ENCODE measurements around the gene KPNA6. TPM values are rescaled to one million over a fixed set of nuclear protein-coding genes. Genes with fewer than 3 reads are reported as not detected.

KPNA6 gene
- total and polyA plus RNA-seq, 9 of the 15 experiments (the other 6 are each of a cell fraction or from before 2014, with no cell fraction given), result 20.1 to 54.6 (median 32.2) TPM

GRCh38 chr1:32215629-32216480 is 108.0 kb downstream of the KPNA6 start (continued):
- TF ChIP-seq CTCFL (IDR thresholded peaks at IDR 0.05; ENCODE audit: borderline replicate concordance, insufficient read depth, low read depth, low read length, poor library complexity, severe bottlenecking), result peak; percentile 81

GRCh38 chr1:32216566-32216965 is 108.7 kb downstream of the KPNA6 start:
- POLR2A ChIA-PET, result interaction anchor here (0.5 to 2.6 kb wide), 12 partner anchors 8 to 178 kb away, joined by 3 to 17 read pairs (median 4); partner anchors contain the start of genes BSDC1, IQCC and MARCKSL1
- no peak for DNase-seq (ENCODE audit: extremely low read depth in 1 of 4, low spot score in 3 of 4)

More at GRCh38 chr1:32216566-32216965, 108.7 kb downstream of the KPNA6 start:
- Histone ChIP-seq H3K36me3 (ENCODE audit: control insufficient read depth, insufficient read depth, low read length) (peaks cover 43% of the 10 kb centered on the region; the same call in 2 of the 3 replicates), H3K9me3 (replicated peaks; ENCODE audit: control insufficient read depth, insufficient read depth, low read depth, low read length) (no peaks in the 10 kb centered on the region), H2AFZ (ENCODE audit: low read depth, low read length) (no peak overlapping the region), H3K79me2 (ENCODE audit: control insufficient read depth, insufficient read depth, low read length) (peaks cover 11% of the 10 kb centered on the region; the same call in 2 of the 3 replicates), H3K27me3 (ENCODE audit: control insufficient read depth in 2 of 2, insufficient read depth in 2 of 2, low read length in 2 of 2) (no peaks in the 10 kb centered on the region), H3K4me2 (ENCODE audit: insufficient read depth, low read length) (no peak overlapping the region), H4K20me1 (replicated peaks; ENCODE audit: control insufficient read depth, insufficient read depth, low read length) (no peaks in the 10 kb centered on the region), H3K27ac (ENCODE audit: extremely low read depth, low read depth, low read length) (no peak overlapping the region), H3K4me3 (no peak overlapping the region), H3K9ac (ENCODE audit: insufficient read depth in 1 of 2, low read depth in 2 of 2, low read length in 2 of 2) (peak overlapping the region in 1 of 2 experiments; percentile 72; a peak in 2 of 4 replicates), H3K9me1 (ENCODE audit: control insufficient read depth, insufficient read depth, low read length) (no peaks in the 10 kb centered on the region), H3K4me1 (replicated peaks in 1 of 2; ENCODE audit: control insufficient read depth in 2 of 2, insufficient read depth in 2 of 2, low read length in 2 of 2) (peaks cover 11 to 17% of the 10 kb centered on the region in 2 experiments; a peak in 4 of 5 replicates)
- in situ Hi-C loops (cut with MboI), result no loop called here
- WGBS (ENCODE audit: insufficient coverage, low coverage, missing lambda C conversion rate), result 70% methylated on average over 5 of the region's 5 CpGs
- ATAC-seq (no peak), FAIRE-seq (no peak)
- CTCF ChIA-PET (ENCODE audit: low intra/inter-chr PET ratio), result interaction anchor here (1.2 to 2.5 kb wide), 2 partner anchors 32 to 197 kb away, joined by 8 to 12 read pairs; no protein-coding TSS in a partner anchor
- intact Hi-C loops (cut with micrococcal nuclease), result no loop called here
- BruUV-seq (replicated peaks), result no TSS peak
- TF ChIP-seq ZSCAN29 (IDR thresholded peaks at IDR 0.05), result no peak
- no peak for TF ChIP-seq KLF13 (tag; IDR thresholded peaks at IDR 0.05; ENCODE audit: borderline replicate concordance, low read depth)
- TF ChIP-seq SMAD3 (CRISPR knock-in tag; conservative IDR thresholded peaks at IDR 0.05), result no peak
